RWPE1 (cell line): Measurements from ENCODE around the gene VAT1L.
"Not testable (repeated sequence)": the region's sequence is repeated elsewhere in the genome, so short reads cannot be mapped to it uniquely, and the experiment has no call there.

Source experiments
- CTCF ChIA-PET: fragments of 350-600 bp; sonication (Branson Sonifier 250); formaldehyde crosslinking; extraction: SDS; loops from one replicate; lab custom pipeline; 2021; lab: Yijun Ruan, JAX
- POLR2A ChIA-PET: fragments of 400-600 bp; formaldehyde crosslinking; extraction: SDS; loops from one replicate; lab custom pipeline; 2020; ENCODE audit warnings: antibody characterized with exemption; ENCODE audit not compliant: low non-redundant PET; lab: Yijun Ruan, JAX
- DNase-seq: peaks from one replicate; pipeline ENCODE4 v3.0.0; 2012; ENCODE audit warnings: low spot score
- H3K27ac ChIP-seq: fragments of 450-650 bp; 2 replicates; pipeline ENCODE4 v1.5.1; 2017
- TF ChIP-seq, protein P1 (sequence below): fragments of 450-650 bp; conservative IDR thresholded peaks from 2 replicates; pipeline ENCODE4 v1.5.1; 2017; ENCODE audit warnings: low read depth, mild to moderate bottlenecking

Gene VAT1L

DNA sequence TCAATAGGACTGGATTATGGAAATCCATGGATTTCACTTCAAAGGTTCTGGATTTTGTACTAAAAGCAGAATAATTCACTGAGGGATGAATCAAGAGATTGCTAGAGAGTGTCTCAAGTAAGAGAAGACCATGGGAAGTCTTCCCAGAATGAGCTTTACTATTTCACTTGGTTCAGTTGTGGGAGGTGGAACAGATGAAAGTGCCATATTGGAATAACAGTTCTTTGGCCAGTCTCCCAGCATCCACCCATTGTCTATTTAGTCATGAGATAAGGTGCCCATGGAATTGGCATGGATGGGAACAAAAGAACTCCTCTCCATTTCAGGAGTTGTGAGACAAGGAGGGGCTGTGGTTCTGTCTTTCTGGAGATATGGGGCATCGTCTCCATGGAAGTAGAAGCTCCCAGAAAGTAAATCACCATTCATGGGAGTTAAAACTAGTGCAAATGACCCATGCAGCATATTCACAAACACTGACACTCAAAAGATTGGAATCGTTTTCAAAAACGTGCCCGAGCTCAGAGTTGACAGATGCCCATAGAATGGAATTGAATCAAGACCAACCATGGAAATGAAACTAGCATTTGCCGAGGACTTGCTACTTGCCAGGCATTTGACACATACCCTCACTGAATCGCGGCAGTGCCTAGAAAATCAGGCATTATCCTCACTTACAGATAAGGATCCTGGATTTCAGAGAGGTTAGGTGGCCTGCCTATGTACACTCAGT, 197.8 kb downstream of the VAT1L start:
- TF ChIP-seq, protein P1, sequence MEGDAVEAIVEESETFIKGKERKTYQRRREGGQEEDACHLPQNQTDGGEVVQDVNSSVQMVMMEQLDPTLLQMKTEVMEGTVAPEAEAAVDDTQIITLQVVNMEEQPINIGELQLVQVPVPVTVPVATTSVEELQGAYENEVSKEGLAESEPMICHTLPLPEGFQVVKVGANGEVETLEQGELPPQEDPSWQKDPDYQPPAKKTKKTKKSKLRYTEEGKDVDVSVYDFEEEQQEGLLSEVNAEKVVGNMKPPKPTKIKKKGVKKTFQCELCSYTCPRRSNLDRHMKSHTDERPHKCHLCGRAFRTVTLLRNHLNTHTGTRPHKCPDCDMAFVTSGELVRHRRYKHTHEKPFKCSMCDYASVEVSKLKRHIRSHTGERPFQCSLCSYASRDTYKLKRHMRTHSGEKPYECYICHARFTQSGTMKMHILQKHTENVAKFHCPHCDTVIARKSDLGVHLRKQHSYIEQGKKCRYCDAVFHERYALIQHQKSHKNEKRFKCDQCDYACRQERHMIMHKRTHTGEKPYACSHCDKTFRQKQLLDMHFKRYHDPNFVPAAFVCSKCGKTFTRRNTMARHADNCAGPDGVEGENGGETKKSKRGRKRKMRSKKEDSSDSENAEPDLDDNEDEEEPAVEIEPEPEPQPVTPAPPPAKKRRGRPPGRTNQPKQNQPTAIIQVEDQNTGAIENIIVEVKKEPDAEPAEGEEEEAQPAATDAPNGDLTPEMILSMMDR: no peak
- ChIA-PET POLR2A (no interaction called here), CTCF (interaction anchor here (0.6 kb wide), 1 partner anchor 264 kb away, joined by 3 read pairs; no protein-coding TSS in a partner anchor)
- no peak overlapping the region for H3K27ac ChIP-seq
- no peak for DNase-seq

GRCh38 chr16:77987810-77988209, 199.4 kb downstream of the VAT1L start:
- ChIA-PET CTCF (no interaction called here), POLR2A (no interaction called here)
- no peak for DNase-seq
- TF ChIP-seq, protein P1: no peak
- H3K27ac ChIP-seq: no peak overlapping the region

- H3K27ac ChIP-seq: no peak overlapping the region
- POLR2A ChIA-PET: no interaction called here
- TF ChIP-seq, protein P1: no peak
These were observed 201.5 kb downstream of the VAT1L start for GRCh38 chr16:77989846-77990245.

DNA sequence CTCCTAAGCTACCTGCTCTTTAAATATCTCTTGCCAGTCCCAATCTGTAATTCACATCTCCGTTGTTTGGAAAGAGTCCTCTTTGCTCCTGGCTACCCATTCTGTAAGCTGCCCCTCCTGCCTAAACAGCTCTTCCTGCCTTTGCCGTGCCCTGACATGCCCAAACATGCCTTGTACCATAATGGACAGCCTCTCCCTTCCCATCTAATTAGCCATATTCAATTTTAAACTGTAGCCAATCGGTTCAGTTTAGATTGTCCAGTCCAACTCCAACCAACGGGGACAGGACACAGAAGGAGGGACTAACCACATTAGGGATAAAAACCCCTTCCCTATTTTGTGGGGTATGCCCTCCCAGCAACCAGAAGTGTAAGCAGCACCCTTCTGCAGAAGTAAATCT, 203.3 kb downstream of the VAT1L start:
- no peak for DNase-seq
- no peak overlapping the region for H3K27ac ChIP-seq
- ChIA-PET CTCF (no interaction called here), POLR2A (no interaction called here)
- TF ChIP-seq, protein P1: no peak

More at GRCh38 chr16:77989846-77990245, 201.5 kb downstream of the VAT1L start:
- no peak for DNase-seq
- CTCF ChIA-PET: interaction anchor here (0.6 kb wide), 1 partner anchor 1091 kb away, joined by 3 read pairs; no protein-coding TSS in a partner anchor

DNA sequence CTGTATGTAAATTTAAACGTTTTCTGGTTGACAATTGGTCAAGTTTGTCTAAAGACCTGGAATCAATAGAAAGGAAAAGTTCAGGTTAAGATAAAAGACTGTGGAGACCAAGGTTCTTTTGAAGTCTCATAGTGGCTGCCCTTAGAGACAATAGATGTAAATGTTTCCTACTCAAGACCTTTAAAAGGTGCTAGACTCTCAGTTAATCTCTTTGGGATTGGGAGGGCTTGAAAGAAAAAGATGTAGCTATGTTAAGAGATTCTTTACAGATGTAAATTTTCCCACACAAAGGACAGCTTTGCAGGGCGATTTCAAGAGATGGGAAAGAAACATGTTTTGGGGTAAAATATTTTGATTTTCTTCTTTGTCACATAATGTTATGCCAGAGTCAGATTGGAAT, 204.0 kb downstream of the VAT1L start:
- CTCF ChIA-PET, DNase-seq, POLR2A ChIA-PET, H3K27ac ChIP-seq: not testable (repeated sequence)

DNA sequence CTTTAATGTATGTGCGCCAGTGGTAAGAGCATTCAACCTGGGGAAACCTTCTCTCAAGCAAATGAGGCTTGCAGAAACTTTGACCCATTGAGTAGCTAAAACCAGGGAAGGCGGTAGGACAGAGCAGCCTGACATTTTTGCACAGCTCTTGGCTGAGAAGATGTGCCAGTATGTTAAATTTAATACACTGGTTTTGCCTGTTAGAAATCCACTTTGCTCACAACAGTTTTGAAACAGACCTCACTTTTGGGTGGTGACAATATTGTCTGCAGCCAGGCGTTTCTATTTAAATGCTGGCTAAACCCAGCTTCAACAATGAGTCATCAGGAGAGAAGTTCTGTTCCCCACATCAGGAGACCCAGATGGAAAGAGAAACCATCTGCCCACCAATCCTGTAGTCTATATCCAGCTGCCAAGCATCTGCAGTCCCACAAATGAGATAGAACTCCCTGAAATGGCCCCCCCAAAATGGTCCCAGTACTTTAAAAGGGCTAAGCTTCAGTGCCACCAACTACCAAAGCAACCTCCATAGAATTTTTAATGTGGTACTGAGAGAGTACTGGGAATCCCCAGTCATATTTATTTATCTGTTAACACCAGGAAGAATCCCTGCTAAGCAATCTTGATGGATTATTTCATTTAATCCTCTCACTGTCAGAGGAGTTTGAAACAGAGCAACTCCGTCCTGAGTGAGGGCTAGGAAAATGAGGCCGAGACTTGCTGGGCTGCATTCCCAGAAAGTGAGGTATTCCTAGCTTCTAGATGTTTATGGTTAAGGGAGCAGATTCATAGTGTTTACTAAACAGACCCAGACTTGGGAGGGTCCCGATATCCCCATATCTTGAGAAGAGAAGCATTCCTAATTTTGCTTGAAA, 205.0 kb downstream of the VAT1L start:
- ChIA-PET CTCF (interaction anchor here (0.6 kb wide), 1 partner anchor 312 kb away, joined by 4 read pairs; no protein-coding TSS in a partner anchor), POLR2A (no interaction called here)
- DNase-seq: no peak
- H3K27ac ChIP-seq: no peak overlapping the region
- TF ChIP-seq, protein P1: no peak
